Measurements from ENCODE around the gene ALPG. TPM values are rescaled to one million over a fixed set of nuclear protein-coding genes. Genes with fewer than 3 reads are reported as not detected.
"Not testable (repeated sequence)": the region's sequence is repeated elsewhere in the genome, so short reads cannot be mapped to it uniquely, and the experiment has no call there.

Gene ALPG
- total and polyA plus RNA-seq, 2 experiments from 2014 or later, result not detected

DNA sequence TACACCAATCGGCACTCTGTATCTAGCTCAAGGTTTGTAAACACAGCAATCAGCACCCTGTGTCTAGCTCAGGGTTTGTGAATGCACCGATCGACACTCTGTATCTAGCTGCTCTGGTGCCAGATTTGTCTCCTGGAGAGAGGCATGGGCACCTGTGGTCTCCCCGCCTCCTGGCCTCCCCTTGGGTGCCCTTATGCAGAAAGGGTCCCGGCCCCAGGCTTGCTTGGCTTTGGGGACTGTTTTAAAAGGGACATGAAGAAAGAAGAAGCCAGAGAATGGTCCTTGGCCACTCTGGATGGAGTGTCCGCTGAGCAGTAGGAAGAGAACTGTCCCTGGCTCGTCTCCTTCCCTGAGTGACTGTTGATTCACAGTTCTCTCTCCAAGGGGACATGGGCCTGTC is 39.6 kb upstream of the ALPG start:
- H3K4me3 ChIP-seq, result no peak overlapping the region
- no peaks in the 10 kb centered on the region for H3K9me2 ChIP-seq (ENCODE audit: insufficient read depth)
- no peaks in the 10 kb centered on the region for H3K79me2 ChIP-seq (ENCODE audit: insufficient read depth)
- 64 to 65% methylated on average over 7 of the region's 7 CpGs for WGBS, 2 experiments (ENCODE audit: low coverage in 1 of 2, low lambda C conversion rate in 2 of 2, missing lambda C conversion rate in 2 of 2)
- no peak overlapping the region for H3K27ac ChIP-seq
- H3K36me3 ChIP-seq (ENCODE audit: low read depth), result no peaks in the 10 kb centered on the region
- H3K27me3 ChIP-seq (replicated peaks; ENCODE audit: insufficient read depth), result no peaks in the 10 kb centered on the region; the same call in 1 of the 2 replicates
- no peak overlapping the region for H2AFZ ChIP-seq
- no peaks in the 10 kb centered on the region for H3K4me1 ChIP-seq (ENCODE audit: insufficient read depth)
- H3K9me3 ChIP-seq (ENCODE audit: low read depth), result no peaks in the 10 kb centered on the region
- no peaks in the 10 kb centered on the region for H3F3A ChIP-seq (ENCODE audit: insufficient read depth)
- no peak for TF ChIP-seq EZH2phosphoT487 (IDR thresholded peaks at IDR 0.05; ENCODE audit: insufficient read depth, low read depth)
- TF ChIP-seq EZH2 (IDR thresholded peaks at IDR 0.05; ENCODE audit: insufficient read depth, poor library complexity, severe bottlenecking), result no peak
- no peak overlapping the region for H3K4me2 ChIP-seq (ENCODE audit: unreplicated experiment)
- no peaks in the 10 kb centered on the region for H4K20me1 ChIP-seq (ENCODE audit: insufficient read depth)
- DNase-seq, result no peak
- H3K9ac ChIP-seq, result no peak overlapping the region
- in situ Hi-C loops (cut with MboI), result no loop called here

DNA sequence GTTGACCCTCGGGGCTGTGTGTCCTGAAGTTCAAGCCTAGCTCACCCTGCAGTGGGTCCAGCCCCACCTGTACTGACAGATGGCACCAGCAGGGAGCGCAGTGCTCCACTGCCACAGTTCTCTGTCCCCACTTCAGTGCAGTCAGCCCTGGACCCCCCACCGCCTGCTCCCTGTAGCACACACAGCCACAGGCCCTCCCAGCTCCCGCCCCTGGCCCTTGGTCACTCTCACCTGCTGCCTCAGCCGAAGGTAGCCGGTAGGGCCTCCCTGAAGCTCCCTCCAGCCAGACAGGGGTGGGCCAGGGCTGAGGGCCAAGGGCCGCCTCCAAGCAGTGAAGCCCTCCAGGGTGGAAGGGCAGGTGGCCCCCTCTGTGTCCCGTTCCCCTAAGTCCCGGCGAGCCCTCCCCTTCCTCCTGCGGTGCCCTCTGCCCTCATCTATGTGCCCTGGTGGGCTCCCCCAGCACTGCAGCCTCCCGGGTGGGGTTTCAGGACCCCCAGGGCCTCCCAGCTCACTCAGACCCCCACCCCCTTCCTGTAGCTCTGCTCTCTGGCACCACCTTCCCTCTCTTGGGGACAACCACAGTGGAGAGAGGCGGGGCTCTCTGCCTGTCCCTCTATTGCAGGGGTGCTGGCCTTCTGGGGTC is 38.9 kb upstream of the ALPG start:
- Histone ChIP-seq H4K20me1 (ENCODE audit: insufficient read depth) (no peaks in the 10 kb centered on the region), H3K4me1 (ENCODE audit: insufficient read depth) (0 out of 2 replicates have a peak, but pooled peaks cover 2% of the 10 kb centered on the region), H3K4me3 (no peak overlapping the region), H3K79me2 (ENCODE audit: insufficient read depth) (no peaks in the 10 kb centered on the region), H2AFZ (no peak overlapping the region), H3K9ac (no peak overlapping the region), H3F3A (ENCODE audit: insufficient read depth) (no peaks in the 10 kb centered on the region; the same call in 1 of the 2 replicates), H3K4me2 (ENCODE audit: unreplicated experiment) (no peak overlapping the region), H3K27ac (no peak overlapping the region), H3K27me3 (replicated peaks; ENCODE audit: insufficient read depth) (no peaks in the 10 kb centered on the region; the same call in 1 of the 2 replicates), H3K9me2 (ENCODE audit: insufficient read depth) (no peaks in the 10 kb centered on the region), H3K9me3 (ENCODE audit: low read depth) (no peaks in the 10 kb centered on the region), H3K36me3 (ENCODE audit: low read depth) (no peaks in the 10 kb centered on the region)
- no peak for DNase-seq
- in situ Hi-C loops (cut with MboI), result no loop called here
- TF ChIP-seq EZH2 (IDR thresholded peaks at IDR 0.05; ENCODE audit: insufficient read depth, poor library complexity, severe bottlenecking), result no peak
- no peak for TF ChIP-seq EZH2phosphoT487 (IDR thresholded peaks at IDR 0.05; ENCODE audit: insufficient read depth, low read depth)
- WGBS, 2 experiments (ENCODE audit: low coverage in 1 of 2, low lambda C conversion rate in 2 of 2, missing lambda C conversion rate in 2 of 2), result 69 to 70% methylated on average over 8 to 13 of the region's 13 CpGs

DNA sequence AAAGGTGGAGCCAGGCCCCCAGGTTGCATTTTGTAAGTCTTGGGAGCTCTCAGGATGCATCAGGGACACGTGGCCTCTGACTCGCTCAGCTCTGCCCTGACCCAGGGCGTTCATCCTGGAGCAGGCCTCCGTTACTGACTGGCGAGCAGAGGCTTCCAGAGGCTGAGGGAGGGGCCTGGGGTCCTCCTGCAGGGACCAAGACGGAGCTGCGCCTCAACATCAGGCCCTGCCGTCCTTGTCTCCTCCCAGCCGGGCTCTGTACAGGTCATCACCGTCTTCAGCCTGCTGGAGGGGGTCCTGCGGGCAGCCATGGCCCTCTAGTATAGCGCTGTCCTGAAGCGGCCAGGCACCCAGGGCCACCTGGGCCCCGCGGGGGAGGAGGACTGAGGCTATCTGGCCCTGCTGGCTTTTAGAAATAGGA is 38.3 kb upstream of the ALPG start:
- H3K4me1 ChIP-seq (ENCODE audit: insufficient read depth), result 0 out of 2 replicates have a peak, but pooled peaks cover 3% of the 10 kb centered on the region
- in situ Hi-C loops (cut with MboI), result no loop called here
- no peak overlapping the region for H3K4me2 ChIP-seq (ENCODE audit: unreplicated experiment)
- WGBS, 2 experiments (ENCODE audit: low coverage in 1 of 2, low lambda C conversion rate in 2 of 2, missing lambda C conversion rate in 2 of 2), result 66 to 68% methylated on average over 15 of the region's 15 CpGs
- no peak overlapping the region for H2AFZ ChIP-seq
- no peaks in the 10 kb centered on the region for H3K9me3 ChIP-seq (ENCODE audit: low read depth)
- no peak overlapping the region for H3K4me3 ChIP-seq
- no peaks in the 10 kb centered on the region for H3K9me2 ChIP-seq (ENCODE audit: insufficient read depth)
- no peaks in the 10 kb centered on the region for H3K36me3 ChIP-seq (ENCODE audit: low read depth)
- H3K27me3 ChIP-seq (replicated peaks; ENCODE audit: insufficient read depth), result no peaks in the 10 kb centered on the region; the same call in 1 of the 2 replicates
- H3F3A ChIP-seq (ENCODE audit: insufficient read depth), result no peaks in the 10 kb centered on the region; the same call in 1 of the 2 replicates
- no peak overlapping the region for H3K27ac ChIP-seq
- no peak for TF ChIP-seq EZH2phosphoT487 (IDR thresholded peaks at IDR 0.05; ENCODE audit: insufficient read depth, low read depth)
- no peak for TF ChIP-seq EZH2 (IDR thresholded peaks at IDR 0.05; ENCODE audit: insufficient read depth, poor library complexity, severe bottlenecking)
- no peaks in the 10 kb centered on the region for H4K20me1 ChIP-seq (ENCODE audit: insufficient read depth)
- DNase-seq, result peak; percentile 78
- H3K79me2 ChIP-seq (ENCODE audit: insufficient read depth), result no peaks in the 10 kb centered on the region
- no peak overlapping the region for H3K9ac ChIP-seq

DNA sequence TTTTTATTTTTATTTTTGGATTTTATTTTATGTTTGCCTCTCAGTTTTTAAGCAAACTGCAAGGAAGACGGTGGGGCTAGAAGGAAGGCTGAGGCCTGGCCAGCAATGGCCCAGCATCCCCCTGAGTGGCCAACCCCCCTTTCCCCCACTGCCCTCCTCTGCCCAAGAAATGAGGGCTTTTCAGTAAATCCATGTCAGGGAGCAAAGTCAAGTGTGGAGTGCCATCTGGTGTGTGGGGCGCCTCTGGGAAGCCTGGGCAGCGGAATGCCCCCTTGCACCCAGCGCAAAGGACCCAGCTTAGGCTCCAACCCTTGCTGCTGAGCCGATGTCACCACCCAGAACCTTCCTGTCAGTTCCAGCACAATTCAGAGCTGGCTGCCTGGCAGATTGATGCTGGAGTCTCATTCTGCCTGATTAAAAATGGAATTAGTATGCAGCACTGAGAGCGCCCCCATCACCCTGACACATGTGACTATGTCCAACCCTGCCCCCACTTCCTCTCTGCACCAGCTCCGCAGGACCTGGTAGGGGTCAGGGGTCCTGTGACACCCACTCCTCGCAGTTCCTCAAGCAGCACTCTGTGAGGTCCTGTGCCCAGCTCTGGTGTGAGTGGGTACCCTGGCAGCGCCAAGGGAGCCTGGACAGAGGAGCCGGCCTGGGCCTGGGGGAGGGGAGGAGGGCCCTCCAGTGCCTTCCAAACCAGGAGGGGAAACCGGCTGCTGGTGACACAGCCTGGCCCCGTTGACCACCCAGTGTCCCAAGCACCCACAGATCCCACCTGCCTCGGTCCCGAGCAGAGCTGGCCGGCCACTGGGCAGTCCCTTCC is 37.3 kb upstream of the ALPG start:
- in situ Hi-C loops (cut with MboI), result no loop called here
- no peak overlapping the region for H3K27ac ChIP-seq
- no peaks in the 10 kb centered on the region for H3K79me2 ChIP-seq (ENCODE audit: insufficient read depth)
- TF ChIP-seq EZH2phosphoT487 (IDR thresholded peaks at IDR 0.05; ENCODE audit: insufficient read depth, low read depth), result no peak
- no peak for TF ChIP-seq EZH2 (IDR thresholded peaks at IDR 0.05; ENCODE audit: insufficient read depth, poor library complexity, severe bottlenecking)
- DNase-seq, result no peak
- H3K36me3 ChIP-seq (ENCODE audit: low read depth), result no peaks in the 10 kb centered on the region
- H3F3A ChIP-seq (ENCODE audit: insufficient read depth), result no peaks in the 10 kb centered on the region; the same call in 1 of the 2 replicates
- 79% methylated on average over 15 of the region's 15 CpGs for WGBS, 2 experiments (ENCODE audit: low coverage in 1 of 2, low lambda C conversion rate in 2 of 2, missing lambda C conversion rate in 2 of 2)
- H3K4me2 ChIP-seq (ENCODE audit: unreplicated experiment), result no peak overlapping the region
- H3K9me2 ChIP-seq (ENCODE audit: insufficient read depth), result no peaks in the 10 kb centered on the region
- H3K4me1 ChIP-seq (ENCODE audit: insufficient read depth), result 0 out of 2 replicates have a peak, but pooled peaks cover 3% of the 10 kb centered on the region
- H4K20me1 ChIP-seq (ENCODE audit: insufficient read depth), result no peaks in the 10 kb centered on the region
- H3K4me3 ChIP-seq, result no peak overlapping the region
- no peaks in the 10 kb centered on the region for H3K9me3 ChIP-seq (ENCODE audit: low read depth)
- no peak overlapping the region for H3K9ac ChIP-seq
- H3K27me3 ChIP-seq (replicated peaks; ENCODE audit: insufficient read depth), result no peaks in the 10 kb centered on the region; the same call in 1 of the 2 replicates
- H2AFZ ChIP-seq, result no peak overlapping the region

DNA sequence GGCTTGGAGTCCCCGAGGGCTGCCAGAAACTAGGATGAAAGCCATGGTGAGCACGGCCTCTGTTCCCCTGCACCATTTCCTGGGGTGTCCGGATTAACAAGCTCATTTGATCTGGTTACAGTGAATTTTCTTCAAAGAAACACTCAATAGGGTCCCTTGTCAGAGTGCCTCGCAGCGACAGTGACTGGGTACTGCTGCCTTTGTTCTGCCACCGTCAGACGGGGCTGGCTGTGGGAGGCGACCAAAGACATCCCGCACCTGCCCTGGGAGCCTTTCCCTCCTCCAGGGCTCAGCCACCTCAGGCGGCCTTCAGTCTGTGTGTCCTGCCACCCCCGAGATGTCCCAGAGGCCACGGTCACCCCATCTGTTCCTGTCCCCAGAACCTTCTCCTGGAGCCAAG is 36.6 kb upstream of the ALPG start:
- H3K4me3 ChIP-seq; H3K27me3 ChIP-seq (replicated peaks; ENCODE audit: insufficient read depth); H3K27ac ChIP-seq; H3F3A ChIP-seq (ENCODE audit: insufficient read depth); H2AFZ ChIP-seq; H3K79me2 ChIP-seq (ENCODE audit: insufficient read depth); H3K9me2 ChIP-seq (ENCODE audit: insufficient read depth); H3K4me2 ChIP-seq (ENCODE audit: unreplicated experiment); H4K20me1 ChIP-seq (ENCODE audit: insufficient read depth); in situ Hi-C loops (cut with MboI); H3K4me1 ChIP-seq (ENCODE audit: insufficient read depth); H3K9ac ChIP-seq; H3K9me3 ChIP-seq (ENCODE audit: low read depth); H3K36me3 ChIP-seq (ENCODE audit: low read depth); DNase-seq: not testable (repeated sequence)
- 16 to 26% methylated on average over 9 to 12 of the region's 12 CpGs for WGBS, 2 experiments (ENCODE audit: low coverage in 1 of 2, low lambda C conversion rate in 2 of 2, missing lambda C conversion rate in 2 of 2)

All from GM23248 (cell line).